GM19324 (cell line): ENCODE data around the gene SPAG16.

Experiments
- ATAC-seq: cut with Tn5 transposase; IDR thresholded peaks from one replicate; pipeline ENCODE4 v1.9.1; 2021; ENCODE audit warnings: mild to moderate bottlenecking, moderate library complexity; ENCODE audit not compliant: unreplicated experiment, low FRiP score

SPAG16 gene

GRCh38 chr2:214410918-214411554 is 1126.8 kb downstream of the SPAG16 start, which contains the start of gene VWC2L:
TSS of gene VWC2L (plus strand) at chr2:214411054. CDS start at chr2:214414194, 3,140 bp downstream.
- no peak for ATAC-seq

- ATAC-seq = no peak
These were observed 1128.4 kb downstream of the SPAG16 start for GRCh38 chr2:214412679-214413078.

DNA sequence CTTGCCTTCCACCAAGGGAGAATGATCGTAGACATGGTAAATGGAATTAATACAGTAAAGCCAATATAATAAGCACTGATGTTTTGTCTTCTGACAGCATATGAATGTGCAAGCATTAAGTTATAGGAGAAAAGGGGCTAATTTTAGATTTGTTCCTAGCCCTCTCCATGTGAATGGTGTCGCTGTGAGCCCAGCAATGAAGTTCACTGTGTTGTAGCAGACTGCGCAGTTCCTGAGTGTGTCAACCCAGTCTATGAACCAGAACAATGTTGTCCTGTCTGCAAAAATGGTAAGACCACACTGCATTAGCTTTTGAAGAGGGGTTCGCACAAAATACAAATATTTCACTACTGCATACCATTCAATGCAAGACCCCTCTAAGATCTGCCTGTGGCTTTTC is 1152.2 kb downstream of the SPAG16 start:
- ATAC-seq = no peak

DNA sequence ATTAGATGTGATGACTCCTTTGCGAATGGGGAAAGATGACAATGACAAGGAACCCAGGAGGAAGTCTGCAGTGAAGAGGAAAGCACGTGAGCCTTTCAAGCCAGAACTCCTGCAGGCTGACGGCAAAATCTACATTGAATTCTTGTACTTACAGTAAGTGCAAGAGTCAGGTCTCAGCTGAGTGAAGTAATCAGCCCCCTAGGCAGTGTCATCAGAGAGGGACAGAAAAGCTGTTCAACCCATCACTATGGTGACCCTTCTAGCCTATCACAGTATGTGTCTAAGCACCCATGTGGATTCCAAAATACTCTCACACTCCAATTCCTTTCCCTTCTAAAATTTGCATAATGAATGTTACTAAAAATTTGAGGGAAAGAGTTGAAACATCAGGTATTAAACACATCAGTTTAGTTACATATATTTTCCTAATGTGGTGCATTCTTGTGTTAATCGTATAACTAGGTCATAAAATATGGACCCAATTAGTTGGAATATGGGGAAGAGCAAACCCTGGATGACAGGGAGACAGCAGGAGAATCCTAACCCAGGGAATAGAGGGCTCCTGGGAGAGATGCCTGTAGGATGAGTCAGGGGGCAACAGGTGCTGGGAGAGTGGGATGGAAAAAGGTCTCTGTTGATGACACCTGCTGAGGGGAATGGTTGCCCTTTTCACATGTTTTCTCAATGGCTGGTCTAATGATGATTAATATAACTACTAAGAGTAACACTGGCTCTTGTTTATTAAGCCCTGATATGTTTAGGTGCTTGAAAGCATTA is 1166.0 kb downstream of the SPAG16 start:
- no peak for ATAC-seq

GRCh38 chr2:214451516-214452275 is 1167.4 kb downstream of the SPAG16 start:
- no peak for ATAC-seq
